WI38 (cell line): ENCODE data around the gene URM1.
"Not testable (repeated sequence)": the region's sequence is repeated elsewhere in the genome, so short reads cannot be mapped to it uniquely, and the experiment has no call there.

ENCODE experiments used
- H3K4me3 ChIP-seq: 2 replicates; pipeline ENCODE4 v1.5.1; 2011; ENCODE audit warnings: low read depth, mild to moderate bottlenecking, control low read depth, low read length
- CTCF ChIP-seq: IDR thresholded peaks from 2 replicates; pipeline ENCODE4 v1.5.1; 2012; ENCODE audit warnings: low read depth, mild to moderate bottlenecking, control low read depth, low read length

Gene URM1

DNA sequence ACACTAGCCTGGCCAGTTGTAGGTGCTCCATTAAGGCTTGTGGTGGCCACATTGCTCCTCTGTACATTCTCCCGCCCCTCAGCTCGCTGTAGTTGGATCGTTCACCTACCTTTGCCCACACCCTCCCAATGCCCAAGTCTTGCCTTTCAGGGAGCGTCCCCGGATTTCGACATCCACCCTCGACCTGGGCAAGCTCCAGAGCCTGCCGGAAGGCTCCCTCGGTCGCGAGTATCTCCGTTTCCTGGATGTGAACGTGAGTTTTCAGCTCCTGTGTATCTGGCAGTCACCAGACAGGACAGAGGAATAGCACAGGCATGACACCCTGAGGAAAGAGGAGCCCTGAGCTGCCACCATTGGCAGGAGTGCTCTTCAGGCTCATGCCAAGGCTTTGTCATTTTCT, 45.5 kb upstream of the URM1 start:
- H3K4me3 ChIP-seq: no peak overlapping the region
- no peak for TF ChIP-seq CTCF

- TF ChIP-seq CTCF: no peak
- no peak overlapping the region for H3K4me3 ChIP-seq
These were observed 37.7 kb upstream of the URM1 start for GRCh38 chr9:128333451-128333869.

DNA sequence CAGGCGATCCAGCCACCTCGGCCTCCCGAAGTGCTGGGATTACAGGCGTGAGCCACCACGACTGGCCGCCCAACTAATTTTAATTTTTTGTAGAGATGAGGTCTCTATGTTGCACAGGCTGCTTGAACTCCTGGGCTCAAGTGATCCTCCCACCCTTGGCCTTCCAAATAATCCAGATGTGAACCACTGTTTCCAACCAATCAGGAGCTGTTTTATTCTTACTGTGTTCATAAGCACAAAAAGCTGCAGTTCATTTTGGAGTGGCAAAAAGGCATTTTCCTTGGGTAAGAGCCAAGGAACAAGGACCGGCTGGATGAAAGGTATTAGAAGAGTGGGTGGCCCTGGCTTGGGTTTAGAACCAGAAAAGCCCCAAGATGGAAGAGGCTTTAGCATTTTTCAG, 36.0 kb upstream of the URM1 start:
- H3K4me3 ChIP-seq: no peak overlapping the region
- no peak for TF ChIP-seq CTCF

DNA sequence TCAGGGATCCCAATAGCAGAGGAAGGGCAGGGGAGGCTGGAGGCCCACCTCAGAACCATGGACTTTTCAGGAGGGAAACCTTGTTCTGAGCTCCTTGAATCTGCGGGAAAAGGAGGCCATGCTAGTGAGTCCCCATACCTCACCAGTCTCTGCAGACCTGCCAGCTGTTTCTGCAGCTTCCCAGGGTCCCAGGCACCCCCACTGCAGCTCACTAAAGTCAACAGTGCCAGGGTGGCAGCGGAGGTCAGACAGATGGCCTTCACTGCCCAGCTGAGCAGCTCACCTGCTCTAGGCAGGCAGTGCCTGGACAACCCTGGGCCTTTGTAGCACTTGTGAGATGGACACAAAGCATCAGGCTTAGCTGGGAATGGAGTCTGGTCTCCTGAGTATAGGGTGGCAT, 35.3 kb upstream of the URM1 start:
- no peak for TF ChIP-seq CTCF
- no peak overlapping the region for H3K4me3 ChIP-seq

- H3K4me3 ChIP-seq: no peak overlapping the region
- no peak for TF ChIP-seq CTCF
These were observed 33.2 kb upstream of the URM1 start for GRCh38 chr9:128337936-128338335.

DNA sequence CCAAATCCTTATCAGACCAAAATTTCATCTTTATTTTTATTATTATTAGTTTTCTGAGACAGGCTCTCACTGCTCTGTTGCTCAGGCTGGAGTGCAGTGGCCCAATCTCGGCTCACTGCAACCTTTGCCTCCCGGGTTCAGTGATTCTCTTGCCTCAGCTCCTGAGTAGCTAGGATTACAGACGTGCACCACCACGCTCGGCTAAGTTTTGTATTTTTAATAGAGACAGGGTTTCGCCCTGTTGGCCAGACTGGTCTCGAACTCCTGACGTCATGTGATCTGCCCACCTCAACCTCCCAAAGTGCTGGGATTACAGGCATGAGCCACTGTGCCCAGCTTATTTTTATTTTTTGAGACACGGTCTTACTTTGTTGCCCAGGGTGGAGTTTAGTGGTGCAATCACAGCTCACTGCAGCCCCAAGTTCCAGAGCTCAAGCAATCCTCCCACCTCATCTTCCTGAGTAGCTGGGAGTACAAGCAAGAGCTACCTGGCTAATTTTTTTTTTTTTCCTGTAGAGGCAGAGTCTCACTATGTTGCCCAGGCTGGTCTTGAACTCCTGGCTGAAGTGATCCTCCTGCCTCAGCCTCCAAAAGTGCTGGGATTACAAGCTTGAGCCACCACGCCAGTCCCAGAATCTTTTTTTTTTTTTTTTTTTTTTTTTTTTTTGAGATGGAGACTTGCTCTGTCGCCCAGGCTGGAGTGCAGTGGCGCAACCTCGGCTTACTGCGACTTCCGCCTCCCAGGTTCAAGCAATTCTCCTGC, 32.1 kb upstream of the URM1 start:
- not testable (repeated sequence) for H3K4me3 ChIP-seq

DNA sequence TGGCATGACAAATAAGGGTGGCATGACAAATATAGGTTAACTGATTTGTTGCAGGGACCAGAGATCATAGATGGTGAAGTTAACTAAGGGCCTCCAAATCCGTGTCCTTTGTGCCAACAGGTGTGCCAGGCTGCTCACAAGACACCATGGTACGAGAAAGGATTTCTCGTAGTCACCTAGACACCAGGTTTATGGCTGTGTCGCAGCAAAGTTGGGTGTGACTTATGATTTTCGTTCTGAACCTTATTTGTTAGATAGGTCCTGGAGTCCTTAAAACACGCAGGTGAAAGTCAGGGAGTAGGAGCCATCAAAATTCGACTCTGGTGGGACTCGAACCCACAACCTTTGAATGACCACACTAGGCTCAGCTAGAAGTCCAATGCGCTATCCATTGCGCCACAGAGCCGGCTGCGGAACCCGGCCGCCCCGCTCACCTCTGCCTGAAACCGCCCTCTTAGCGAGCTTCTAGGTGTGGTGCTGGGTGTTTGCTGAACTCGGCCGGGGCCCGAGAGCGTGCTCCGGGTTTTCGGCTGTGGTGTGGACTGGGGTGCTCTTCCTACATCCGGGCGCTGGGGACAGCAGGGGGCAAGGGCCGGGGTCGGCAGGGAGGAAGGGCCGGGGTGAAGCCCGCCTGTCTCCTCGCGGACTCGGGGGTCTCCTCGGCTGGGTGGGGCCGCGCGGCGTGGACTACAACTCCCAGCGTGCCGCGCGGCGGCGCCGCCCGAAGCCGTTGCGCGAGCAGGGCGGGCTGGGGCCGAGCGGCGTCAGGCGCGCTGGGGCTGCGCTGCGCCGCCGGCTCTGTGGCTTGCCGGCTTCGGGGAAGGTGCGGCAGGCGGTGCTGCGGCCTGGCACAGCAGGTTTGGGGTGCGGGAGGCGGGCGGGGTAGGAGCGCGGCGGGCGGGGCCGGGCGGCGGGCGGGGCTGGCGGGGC, 31.1 kb upstream of the URM1 start, which contains the start of gene SLC27A4:
Gene SLC27A4, plus strand, starts transcription at position 767 of the 930 bp plus-strand sequence. CDS start 2,606 bp downstream, outside the sequence.
- H3K4me3 ChIP-seq: peak within 1 kb of the TSS; percentile 79
- TF ChIP-seq CTCF: no peak
